K562 (cell line): ENCODE measurements around the gene GNB2. TPM values are rescaled to one million over a fixed set of nuclear protein-coding genes. Genes with fewer than 3 reads are reported as not detected.

Experiments used
- ATF6 ChIP-seq: sonication (generic); formaldehyde crosslinking; IDR thresholded peaks from 2 replicates; pipeline ENCODE4 v1.4.0; 2020; ENCODE audit warnings: mild to moderate bottlenecking, missing genetic modification reagents
- BRF2 ChIP-seq: IDR thresholded peaks from 3 replicates; pipeline ENCODE4 v1.6.1; 2011; ENCODE audit warnings: borderline replicate concordance, mild to moderate bottlenecking; ENCODE audit not compliant: insufficient read length, insufficient read depth
- ELF1 ChIP-seq: fragments of 200-800 bp; sonication (Bioruptor generic); IDR thresholded peaks from 2 replicates; pipeline ENCODE4 v1.6.1; 2016; ENCODE audit warnings: missing genetic modification characterization, missing compliant biosample characterization
- FOXO4 ChIP-seq: fragments of 450-650 bp; formaldehyde crosslinking; IDR thresholded peaks from 2 replicates; pipeline ENCODE4 v1.4.0; 2020; ENCODE audit warnings: mild to moderate bottlenecking, moderate library complexity
- HNRNPUL1 ChIP-seq: fragments of 200-400 bp; formaldehyde crosslinking; IDR thresholded peaks from 2 replicates; pipeline ENCODE4 v1.6.1; 2017; ENCODE audit warnings: low read length
- KHSRP ChIP-seq: fragments of 450-650 bp; IDR thresholded peaks from 2 replicates; pipeline ENCODE4 v1.6.1; 2017
- KLF10 ChIP-seq: fragments of 250-450 bp; sonication (Bioruptor Pico); IDR thresholded peaks from 2 replicates; pipeline ENCODE4 v1.6.1; 2021; ENCODE audit warnings: matching md5 sums
- L3MBTL2 ChIP-seq: fragments of 450-650 bp; IDR thresholded peaks from 2 replicates; pipeline ENCODE4 v1.6.1; 2016; ENCODE audit warnings: mild to moderate bottlenecking, moderate library complexity
- MAFF ChIP-seq: IDR thresholded peaks from 2 replicates; pipeline ENCODE4 v1.6.1; 2012; ENCODE audit warnings: low read length, improper control_type of control experiment
- RBM15 ChIP-seq: fragments of 200-400 bp; formaldehyde crosslinking; IDR thresholded peaks from 2 replicates; pipeline ENCODE4 v1.6.1; 2018; ENCODE audit warnings: mild to moderate bottlenecking, low read length, moderate library complexity; ENCODE audit not compliant: insufficient read depth
- SIX5 ChIP-seq, 2 experiments: IDR thresholded peaks; 2 replicates each; pipeline ENCODE4 v1.6.1; 2011; ENCODE audit warnings: low read length in 2 of 2, borderline replicate concordance in 1 of 2, low read depth in 1 of 2, mild to moderate bottlenecking in 1 of 2, moderate library complexity in 1 of 2; ENCODE audit not compliant: insufficient read depth in 1 of 2
- SPI1 ChIP-seq: IDR thresholded peaks from 2 replicates; pipeline ENCODE4 v1.6.1; 2011; ENCODE audit warnings: low read depth, low read length, control low read depth, borderline replicate concordance
- TCF7 ChIP-seq: sonication (generic); IDR thresholded peaks from 2 replicates; pipeline ENCODE4 v1.6.1; 2016; ENCODE audit warnings: antibody characterized with exemption, borderline replicate concordance
- THAP7 ChIP-seq: fragments of 250-450 bp; sonication (Bioruptor Pico); IDR thresholded peaks from 2 replicates; pipeline ENCODE4 v1.5.0; 2021
- USF2 ChIP-seq: sonication (generic); formaldehyde crosslinking; IDR thresholded peaks from 2 replicates; pipeline ENCODE4 v1.5.0; 2020; ENCODE audit warnings: missing genetic modification reagents
- ZBTB2 ChIP-seq: fragments of 450-650 bp; IDR thresholded peaks from 2 replicates; pipeline ENCODE4 v1.6.1; 2016; ENCODE audit warnings: antibody characterized with exemption
- ZC3H8 ChIP-seq: fragments of 450-650 bp; IDR thresholded peaks from 2 replicates; pipeline ENCODE4 v1.6.1; 2017
- ZNF232 ChIP-seq: sonication (generic); formaldehyde crosslinking; IDR thresholded peaks from 2 replicates; pipeline ENCODE4 v1.8.0; 2022; ENCODE audit warnings: mild to moderate bottlenecking, missing genetic modification reagents
- ZNF77 ChIP-seq: fragments of 250-450 bp; sonication (Bioruptor Pico); IDR thresholded peaks from 2 replicates; pipeline ENCODE4 v1.5.0; 2020
- ZNF778 ChIP-seq: fragments of 450-650 bp; formaldehyde crosslinking; IDR thresholded peaks from 2 replicates; pipeline ENCODE4 v1.4.0; 2020; ENCODE audit warnings: mild to moderate bottlenecking, moderate library complexity
- polyA plus RNA-seq, 8 experiments: library from polyadenylated mRNA; depleted of rRNA in 4 of 8; stranded (reverse) in 5 of 8; unstranded in 3 of 8; fragments of >200 nt; fragmentation: Nextera tagmentation in 2 of 8; fragmentation: Illumina TruSeq in 1 of 8; extraction: Ambion mirVana in 2 of 8; extraction: Trizol in 1 of 8; gene quantifications; 2 replicates each; pipeline versions ENCODE4 v1.2.1 to v1.2.3, GENCODE V29; 2011 to 2014; ENCODE audit warnings: inconsistent platforms in 1 of 8, missing spikeins in 1 of 8
- total RNA-seq, 7 experiments: library from RNA; depleted of rRNA in 6 of 7; stranded (reverse); fragments of >200 nt in 6 of 7; fragmentation: Illumina TruSeq in 2 of 7; extraction: Trizol in 2 of 7; gene quantifications; 2 replicates each; pipeline versions ENCODE4 v1.2.1 to v1.2.3, GENCODE V29; 2011 to 2021; ENCODE audit warnings: low replicate concordance in 1 of 7

GNB2 gene
- total and polyA plus RNA-seq, 9 of the 15 experiments (the other 6 are each of a cell fraction or from before 2014, with no cell fraction given): 0.65 to 320 (median 104) TPM

- TF ChIP-seq SIX5 (IDR thresholded peaks at IDR 0.05; ENCODE audit: borderline replicate concordance in 1 of 2, insufficient read depth in 1 of 2, low read depth in 1 of 2, low read length in 2 of 2): no peak
- peak; percentile 81 for TF ChIP-seq ELF1 (tag)
- no peak for TF ChIP-seq BRF2
- no peak for TF ChIP-seq ZNF232 (CRISPR knock-in tag)
- no peak for TF ChIP-seq RBM15
- no peak for TF ChIP-seq HNRNPUL1
- TF ChIP-seq ZC3H8: no peak
- TF ChIP-seq KLF10 (CRISPR knock-in tag): no peak
- peak; percentile 88; the same call in 1 of the 2 replicates for TF ChIP-seq ZBTB2
- no peak for TF ChIP-seq TCF7
- no peak for TF ChIP-seq ATF6 (CRISPR knock-in tag)
- no peak; the same call in 1 of the 2 replicates for TF ChIP-seq KHSRP
- TF ChIP-seq THAP7 (CRISPR knock-in tag): no peak
- TF ChIP-seq ZNF77 (CRISPR knock-in tag): no peak
- peak; percentile 70; the same call in 1 of the 2 replicates for TF ChIP-seq FOXO4 (CRISPR knock-in tag)
- TF ChIP-seq ZNF778 (CRISPR knock-in tag): no peak
- peak; percentile 52; the same call in 1 of the 2 replicates for TF ChIP-seq MAFF
- TF ChIP-seq USF2 (CRISPR knock-in tag): 0 out of 2 replicates have a peak, but pooled peaks have one; percentile 6
- peak; percentile 90 for TF ChIP-seq L3MBTL2
- TF ChIP-seq SPI1: no peak
Observed at GRCh38 chr7:100705753-100706671, 32.5 kb downstream of the GNB2 start, which contains the start of gene POP7 (continued).
